ENCODE measurements around the gene FOXI2. TPM values are rescaled to one million over a fixed set of nuclear protein-coding genes. Genes with fewer than 3 reads are reported as not detected.

Gene FOXI2
- total and polyA plus RNA-seq, 2 of the 4 experiments (the other 2 are of a cell fraction): not detected

DNA sequence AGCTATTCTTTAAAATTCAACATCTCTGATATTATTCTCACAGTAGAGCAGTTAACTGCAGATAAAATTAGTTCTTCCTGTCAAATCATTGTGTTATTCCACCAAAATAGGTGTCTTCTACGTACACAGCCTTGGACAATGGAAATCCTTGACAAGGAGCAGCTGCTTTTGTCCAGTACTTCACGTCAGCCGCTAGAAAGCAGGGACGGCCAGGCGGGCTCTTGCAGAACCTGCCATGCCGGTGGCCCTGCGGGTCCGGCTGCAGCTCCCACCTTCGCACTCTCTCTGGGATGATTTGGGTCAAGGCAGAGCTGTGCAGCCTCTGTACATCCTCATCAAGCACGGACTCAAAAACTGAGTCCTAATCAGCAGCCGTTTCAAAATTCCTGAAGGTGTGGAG lies 2.2 kb upstream of the FOXI2 start:
- no peaks in the 10 kb centered on the region for H3K9me1 ChIP-seq (ENCODE audit: insufficient read depth, low read length)
- H2AK5ac ChIP-seq (ENCODE audit: low read depth, low read length): no peak overlapping the region
- no peak overlapping the region for H3K4me3 ChIP-seq (ENCODE audit: insufficient read depth, low read depth, low read length)
- DNase-seq (no peak), ATAC-seq (ENCODE audit: low read depth) (no peak)
- H2BK15ac ChIP-seq (ENCODE audit: low read depth, low read length): no peak overlapping the region
- H2BK120ac ChIP-seq (ENCODE audit: low read depth, low read length): no peak overlapping the region
- H3K9ac ChIP-seq (ENCODE audit: low read depth, low read length): no peak overlapping the region
- no peak overlapping the region for H3K56ac ChIP-seq (ENCODE audit: extremely low read depth, insufficient read depth, low read length)
- H3K4me2 ChIP-seq (ENCODE audit: low read depth, low read length): no peak overlapping the region
- peaks cover 6% of the 10 kb centered on the region; the same call in 1 of the 2 replicates for H3K27me3 ChIP-seq (ENCODE audit: control insufficient read depth, insufficient read depth, low read length)
- no peak overlapping the region for H3K23ac ChIP-seq (ENCODE audit: low read depth, low read length)
- ChIA-PET CTCF (no interaction called here), POLR2A (ENCODE audit: unreplicated experiment) (no interaction called here)
- no peak overlapping the region for H3K14ac ChIP-seq (replicated peaks; ENCODE audit: low read depth, low read length)
- H4K5ac ChIP-seq (ENCODE audit: low read depth, low read length): no peak overlapping the region
- H4K20me1 ChIP-seq (ENCODE audit: insufficient read depth, low read length): no peaks in the 10 kb centered on the region
- no peak overlapping the region for H2AK9ac ChIP-seq (replicated peaks; ENCODE audit: low read depth, low read length, poor library complexity)
- intact Hi-C loops (cut with micrococcal nuclease) (no loop called here), dilution Hi-C loops (cut with HindIII; ENCODE audit: low sequenced_read_pairs, unreplicated experiment) (no loop called here), in situ Hi-C loops (cut with MboI; ENCODE audit: low sequenced_read_pairs) (no loop called here)
- no peak overlapping the region for H2AFZ ChIP-seq (replicated peaks; ENCODE audit: low read length, poor library complexity)
- H4K8ac ChIP-seq (ENCODE audit: low read depth in 2 of 2, low read length in 2 of 2): no peak overlapping the region
- no peaks in the 10 kb centered on the region for H3K4me1 ChIP-seq (ENCODE audit: control insufficient read depth, insufficient read depth, low read length)
- H3K27ac ChIP-seq (ENCODE audit: insufficient read depth, low read length): no peak overlapping the region
- H4K91ac ChIP-seq (ENCODE audit: insufficient read depth, low read depth, low read length): no peak overlapping the region
- H2BK5ac ChIP-seq (ENCODE audit: low read depth, low read length, poor library complexity, severe bottlenecking): no peak overlapping the region
- no CpG with 5 or more reads among the region's 11 CpGs for WGBS, 2 experiments (ENCODE audit: extremely low coverage in 2 of 2, insufficient read length in 1 of 2)
- peaks cover 13% of the 10 kb centered on the region; the same call in 1 of the 2 replicates for H3K9me3 ChIP-seq (ENCODE audit: control insufficient read depth, insufficient read depth, low read length)
- H3K36me3 ChIP-seq (ENCODE audit: control insufficient read depth, insufficient read depth, low read length): no peaks in the 10 kb centered on the region
- H3K79me1 ChIP-seq (ENCODE audit: low read depth in 1 of 2, low read length in 2 of 2): no peaks in the 10 kb centered on the region
- no peak for TF ChIP-seq NFE2L2 (IDR thresholded peaks at IDR 0.05; ENCODE audit: low read depth, low read length)
- TF ChIP-seq MAFK (IDR thresholded peaks at IDR 0.05; ENCODE audit: low read depth, low read length): no peak
- no peak for TF ChIP-seq RCOR1 (IDR thresholded peaks at IDR 0.05; ENCODE audit: insufficient replicate concordance, low read length)
- TF ChIP-seq, protein P1, sequence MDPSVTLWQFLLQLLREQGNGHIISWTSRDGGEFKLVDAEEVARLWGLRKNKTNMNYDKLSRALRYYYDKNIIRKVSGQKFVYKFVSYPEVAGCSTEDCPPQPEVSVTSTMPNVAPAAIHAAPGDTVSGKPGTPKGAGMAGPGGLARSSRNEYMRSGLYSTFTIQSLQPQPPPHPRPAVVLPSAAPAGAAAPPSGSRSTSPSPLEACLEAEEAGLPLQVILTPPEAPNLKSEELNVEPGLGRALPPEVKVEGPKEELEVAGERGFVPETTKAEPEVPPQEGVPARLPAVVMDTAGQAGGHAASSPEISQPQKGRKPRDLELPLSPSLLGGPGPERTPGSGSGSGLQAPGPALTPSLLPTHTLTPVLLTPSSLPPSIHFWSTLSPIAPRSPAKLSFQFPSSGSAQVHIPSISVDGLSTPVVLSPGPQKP (IDR thresholded peaks at IDR 0.05; ENCODE audit: borderline replicate concordance, low read depth, low read length): no peak
- TF ChIP-seq MAZ (IDR thresholded peaks at IDR 0.05; ENCODE audit: borderline replicate concordance, low read depth, low read length): no peak
- no peak for TF ChIP-seq MXI1 (IDR thresholded peaks at IDR 0.05; ENCODE audit: borderline replicate concordance, low read depth, low read length)
- no peak for TF ChIP-seq RAD21 (IDR thresholded peaks at IDR 0.05; ENCODE audit: low read length)
- no peak for TF ChIP-seq FOS (IDR thresholded peaks at IDR 0.05; ENCODE audit: low read depth, low read length)
- no peak for TF ChIP-seq SMC3 (IDR thresholded peaks at IDR 0.05; ENCODE audit: low read depth, low read length)
- no peak for TF ChIP-seq CHD1 (IDR thresholded peaks at IDR 0.05; ENCODE audit: low read depth, low read length)
- TF ChIP-seq POLR2A (IDR thresholded peaks at IDR 0.05; ENCODE audit: low read depth, low read length): no peak
- TF ChIP-seq RFX5 (IDR thresholded peaks at IDR 0.05; ENCODE audit: low read depth, low read length): no peak
- TF ChIP-seq, protein P2, sequence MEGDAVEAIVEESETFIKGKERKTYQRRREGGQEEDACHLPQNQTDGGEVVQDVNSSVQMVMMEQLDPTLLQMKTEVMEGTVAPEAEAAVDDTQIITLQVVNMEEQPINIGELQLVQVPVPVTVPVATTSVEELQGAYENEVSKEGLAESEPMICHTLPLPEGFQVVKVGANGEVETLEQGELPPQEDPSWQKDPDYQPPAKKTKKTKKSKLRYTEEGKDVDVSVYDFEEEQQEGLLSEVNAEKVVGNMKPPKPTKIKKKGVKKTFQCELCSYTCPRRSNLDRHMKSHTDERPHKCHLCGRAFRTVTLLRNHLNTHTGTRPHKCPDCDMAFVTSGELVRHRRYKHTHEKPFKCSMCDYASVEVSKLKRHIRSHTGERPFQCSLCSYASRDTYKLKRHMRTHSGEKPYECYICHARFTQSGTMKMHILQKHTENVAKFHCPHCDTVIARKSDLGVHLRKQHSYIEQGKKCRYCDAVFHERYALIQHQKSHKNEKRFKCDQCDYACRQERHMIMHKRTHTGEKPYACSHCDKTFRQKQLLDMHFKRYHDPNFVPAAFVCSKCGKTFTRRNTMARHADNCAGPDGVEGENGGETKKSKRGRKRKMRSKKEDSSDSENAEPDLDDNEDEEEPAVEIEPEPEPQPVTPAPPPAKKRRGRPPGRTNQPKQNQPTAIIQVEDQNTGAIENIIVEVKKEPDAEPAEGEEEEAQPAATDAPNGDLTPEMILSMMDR (conservative IDR thresholded peaks at IDR 0.05; ENCODE audit: low read depth, low read length): no peak
- TF ChIP-seq, protein P3, sequence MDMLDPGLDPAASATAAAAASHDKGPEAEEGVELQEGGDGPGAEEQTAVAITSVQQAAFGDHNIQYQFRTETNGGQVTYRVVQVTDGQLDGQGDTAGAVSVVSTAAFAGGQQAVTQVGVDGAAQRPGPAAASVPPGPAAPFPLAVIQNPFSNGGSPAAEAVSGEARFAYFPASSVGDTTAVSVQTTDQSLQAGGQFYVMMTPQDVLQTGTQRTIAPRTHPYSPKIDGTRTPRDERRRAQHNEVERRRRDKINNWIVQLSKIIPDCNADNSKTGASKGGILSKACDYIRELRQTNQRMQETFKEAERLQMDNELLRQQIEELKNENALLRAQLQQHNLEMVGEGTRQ (IDR thresholded peaks at IDR 0.05; ENCODE audit: low read depth, low read length): no peak
- TF ChIP-seq CEBPB (IDR thresholded peaks at IDR 0.05; ENCODE audit: low read depth, low read length): no peak
- TF ChIP-seq BHLHE40 (IDR thresholded peaks at IDR 0.05; ENCODE audit: low read depth, low read length): no peak
- no peak overlapping the region for H3K4ac ChIP-seq (ENCODE audit: low read depth, low read length)
- no peak overlapping the region for H2BK20ac ChIP-seq (ENCODE audit: low read depth, low read length)
- BruUV-seq (replicated peaks): no TSS peak
- H3K18ac ChIP-seq (ENCODE audit: low read depth, low read length): no peak overlapping the region
